HG03558 (cell line): ENCODE measurements around the gene HS3ST6.
"Not testable (repeated sequence)": the region's sequence is repeated elsewhere in the genome, so short reads cannot be mapped to it uniquely, and the experiment has no call there.

ENCODE experiments used
- ATAC-seq: cut with Tn5 transposase; IDR thresholded peaks from one replicate; pipeline ENCODE4 v1.9.1; 2021; ENCODE audit warnings: moderate number of reproducible peaks; ENCODE audit not compliant: unreplicated experiment; ENCODE audit errors: extremely low read depth

The HS3ST6 gene

GRCh38 chr16:1929578-1930337, 11.5 kb upstream of the HS3ST6 start:
- no peak for ATAC-seq

- ATAC-seq: no peak
Measured at GRCh38 chr16:1929105-1929504, 10.9 kb upstream of the HS3ST6 start.

- no peak for ATAC-seq
Measured at GRCh38 chr16:1926271-1926670, 8.1 kb upstream of the HS3ST6 start.

- no peak for ATAC-seq
Measured at GRCh38 chr16:1924095-1924494, 5.9 kb upstream of the HS3ST6 start.

GRCh38 chr16:1923299-1924034, 5.3 kb upstream of the HS3ST6 start:
- ATAC-seq: no peak

GRCh38 chr16:1922357-1922756, 4.1 kb upstream of the HS3ST6 start:
- no peak for ATAC-seq

GRCh38 chr16:1920727-1921171, 2.5 kb upstream of the HS3ST6 start:
- ATAC-seq: no peak

GRCh38 chr16:1920122-1920521, 1.9 kb upstream of the HS3ST6 start:
- not testable (repeated sequence) for ATAC-seq

- no peak for ATAC-seq
Measured at GRCh38 chr16:1919327-1919998, 1.2 kb upstream of the HS3ST6 start.

GRCh38 chr16:1917665-1918350, 407 bp downstream of the HS3ST6 start:
- no peak for ATAC-seq

GRCh38 chr16:1917056-1917664, 1.1 kb downstream of the HS3ST6 start:
- no peak for ATAC-seq

GRCh38 chr16:1916640-1916990, 1.6 kb downstream of the HS3ST6 start:
- no peak for ATAC-seq

- no peak for ATAC-seq
Measured at GRCh38 chr16:1915732-1916639, 2.2 kb downstream of the HS3ST6 start.

- ATAC-seq: no peak
Measured at GRCh38 chr16:1914988-1915387, 3.2 kb downstream of the HS3ST6 start.

- no peak for ATAC-seq
Measured at GRCh38 chr16:1914084-1914608, 4.1 kb downstream of the HS3ST6 start.

GRCh38 chr16:1913327-1914083, 4.7 kb downstream of the HS3ST6 start:
- no peak for ATAC-seq

- ATAC-seq: no peak
Measured at GRCh38 chr16:1912215-1912543, 6.0 kb downstream of the HS3ST6 start.

GRCh38 chr16:1911467-1912214, 6.6 kb downstream of the HS3ST6 start:
- ATAC-seq: no peak
